ENCODE results near the gene BEAN1. TPM values are rescaled to one million over a fixed set of nuclear protein-coding genes. Genes with fewer than 3 reads are reported as not detected.

Gene BEAN1
- polyA plus RNA-seq, 3 donors = 0.12 to 0.81 TPM; not detected in 1

DNA sequence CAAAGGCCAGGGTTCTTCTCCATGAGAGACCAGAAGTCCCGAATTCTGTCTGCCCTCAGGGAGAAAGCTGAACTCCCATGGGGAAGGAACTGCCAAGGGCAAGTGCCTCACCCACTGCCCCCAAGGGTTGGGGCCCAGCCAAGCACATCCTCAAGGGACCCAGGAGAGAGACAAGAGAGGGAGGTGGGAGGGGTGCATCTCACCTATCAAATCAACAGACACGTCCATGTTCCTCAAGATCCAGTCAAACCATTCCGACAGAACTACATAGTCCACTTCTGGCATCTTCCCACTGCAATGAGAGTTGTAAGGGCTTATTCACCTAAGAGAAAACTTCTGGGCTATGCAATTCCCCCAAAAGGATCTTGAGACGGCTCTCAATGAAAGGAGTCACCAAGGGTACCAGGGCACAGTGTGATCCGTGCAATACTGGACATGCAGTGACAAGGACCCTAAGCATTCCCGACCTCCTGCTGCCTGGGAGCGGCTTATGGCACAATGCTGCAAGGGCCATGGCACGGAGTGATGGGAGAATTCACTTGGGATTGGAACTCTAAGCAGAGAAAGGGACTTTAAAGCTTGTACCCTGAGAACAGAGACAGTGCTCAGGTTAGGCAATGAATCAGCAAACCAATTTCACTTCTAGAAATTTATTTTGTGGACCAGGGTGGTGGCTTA is 90.6 kb downstream of the BEAN1 start:
- peaks cover 88 to 91% of the 10 kb centered on the region in 2 donors for H3K4me1 ChIP-seq (ENCODE audit: control insufficient read depth in 1 of 2, insufficient read depth in 2 of 2, low read length in 2 of 2)
- H4K20me1 ChIP-seq (ENCODE audit: insufficient read depth, low read length) = no peaks in the 10 kb centered on the region
- H3K4me3 Mint-ChIP-seq = peak overlapping the region; percentile 81 to 93
- H3K36me3 ChIP-seq (replicated peaks in 1 of 2; ENCODE audit: control insufficient read depth in 1 of 2, insufficient read depth in 2 of 2, low read length in 2 of 2) = peaks cover 3 to 12% of the 10 kb centered on the region in 2 donors
- H3K9me3 Mint-ChIP-seq = no peaks in the 10 kb centered on the region
- no peak for TF ChIP-seq CTCF (IDR thresholded peaks at IDR 0.05)
- peaks cover 48 to 80% of the 10 kb centered on the region in 2 donors for H3K36me3 Mint-ChIP-seq
- H3K27ac Mint-ChIP-seq = peak overlapping the region; percentile 99 to 100 (median 100)
- H3K9ac ChIP-seq (ENCODE audit: insufficient read depth, low read length, poor library complexity, severe bottlenecking) = peak overlapping the region; percentile 84
- H3K4me1 Mint-ChIP-seq = peaks cover 92% of the 10 kb centered on the region
- no peak overlapping the region for H2AFZ ChIP-seq (ENCODE audit: insufficient read depth, low read depth, low read length, poor library complexity, severe bottlenecking)
- intact Hi-C loops (cut with micrococcal nuclease) = loop anchor here (2.0 to 10.0 kb wide), 4 partner anchors 35 to 313 kb away; partner anchors contain the start of genes CKLF (in 2 of the 2) and TK2 (in 1 of the 2)
- DNase-seq = peak in 1 of 3 donors; percentile 39
- peaks cover 32% of the 10 kb centered on the region for H3K79me2 ChIP-seq (ENCODE audit: insufficient read depth, low read length)
- WGBS (ENCODE audit: insufficient coverage) = 85% methylated on average over 4 of the region's 8 CpGs
- peak overlapping the region; percentile 99 for H3K27ac ChIP-seq (ENCODE audit: low read depth in 1 of 2, low read length in 2 of 2)
- H3K27me3 ChIP-seq (ENCODE audit: control insufficient read depth in 2 of 2, insufficient read depth in 2 of 2, low read length in 2 of 2) = no peaks in the 10 kb centered on the region
- H3K4me2 ChIP-seq (replicated peaks; ENCODE audit: extremely low read depth, low read length, poor library complexity, severe bottlenecking) = peak overlapping the region; percentile 78
- H3K27me3 Mint-ChIP-seq (ENCODE audit: low read depth in 3 of 3) = peaks cover 0 to 2% (median under 1%) of the 10 kb centered on the region in 3 donors
- no peaks in the 10 kb centered on the region for H3K9me3 ChIP-seq (replicated peaks in 1 of 2; ENCODE audit: control insufficient read depth in 1 of 2, insufficient read depth in 1 of 2, low read length in 2 of 2)
- H3K4me3 ChIP-seq (replicated peaks in 1 of 3; ENCODE audit: low read depth in 2 of 3, low read length in 3 of 3) = peak overlapping the region; percentile 24 to 68 (median 41)

DNA sequence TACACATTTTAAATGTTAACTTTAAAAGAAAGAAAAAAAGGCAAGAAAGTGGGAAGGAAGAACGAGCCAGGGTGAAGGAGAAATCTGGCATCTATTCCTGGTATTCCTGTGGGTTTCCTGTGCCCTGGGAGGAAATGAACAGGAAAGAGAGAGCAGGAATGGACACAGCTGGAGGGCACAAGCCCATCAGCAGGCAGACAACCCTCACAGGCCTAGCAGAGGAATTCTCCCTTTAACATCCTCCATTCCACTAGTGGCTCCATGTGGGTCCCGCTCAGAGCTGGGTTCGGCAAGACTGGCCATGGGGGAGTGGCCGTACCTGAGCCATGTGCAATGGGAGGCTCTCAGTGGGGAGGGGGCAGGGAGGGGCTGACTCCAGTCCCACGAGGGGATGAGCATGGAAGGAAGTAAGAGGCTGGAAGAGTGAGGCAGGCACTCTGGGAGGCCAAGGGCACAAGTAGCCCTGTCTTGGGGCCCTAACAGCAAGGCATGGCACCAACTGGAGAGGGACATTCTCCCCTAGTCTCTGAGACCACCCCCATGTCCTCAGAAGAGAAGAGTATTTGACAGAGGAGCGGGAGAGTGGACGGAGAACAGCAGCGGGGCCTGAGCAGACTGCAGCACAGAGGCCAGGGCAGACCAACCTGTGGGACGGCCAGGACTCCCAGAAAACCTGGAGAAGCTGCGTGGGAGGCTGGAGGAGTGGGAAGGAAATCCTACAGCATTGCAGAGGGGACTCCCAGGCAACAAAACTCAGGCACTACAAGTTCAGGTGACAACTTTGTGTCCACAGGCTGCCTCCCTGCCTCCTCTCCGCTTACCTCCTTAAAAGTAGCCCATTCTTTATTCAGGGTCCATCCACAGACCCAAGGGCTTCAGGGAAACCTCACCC is 92.6 kb downstream of the BEAN1 start:
- Histone ChIP-seq H3K79me2 (ENCODE audit: insufficient read depth, low read length) (peaks cover 32% of the 10 kb centered on the region), H4K20me1 (ENCODE audit: insufficient read depth, low read length) (no peaks in the 10 kb centered on the region), H3K4me3 (replicated peaks in 1 of 3; ENCODE audit: low read depth in 2 of 3, low read length in 3 of 3) (peak overlapping the region in 1 of 3 experiments; percentile 54), H3K9ac (ENCODE audit: insufficient read depth, low read length, poor library complexity, severe bottlenecking) (peak overlapping the region; percentile 73), H3K36me3 (replicated peaks in 1 of 2; ENCODE audit: control insufficient read depth in 1 of 2, insufficient read depth in 2 of 2, low read length in 2 of 2) (no peaks in the 10 kb centered on the region), H3K27ac (ENCODE audit: low read depth in 1 of 2, low read length in 2 of 2) (peak overlapping the region; percentile 99), H3K4me1 (ENCODE audit: control insufficient read depth in 1 of 2, insufficient read depth in 2 of 2, low read length in 2 of 2) (peaks cover 97 to 98% of the 10 kb centered on the region in 2 donors), H3K4me2 (replicated peaks; ENCODE audit: extremely low read depth, low read length, poor library complexity, severe bottlenecking) (peak overlapping the region; percentile 58), H3K27me3 (ENCODE audit: control insufficient read depth in 2 of 2, insufficient read depth in 2 of 2, low read length in 2 of 2) (no peaks in the 10 kb centered on the region), H3K9me3 (replicated peaks in 1 of 2; ENCODE audit: control insufficient read depth in 1 of 2, insufficient read depth in 1 of 2, low read length in 2 of 2) (no peaks in the 10 kb centered on the region), H2AFZ (ENCODE audit: insufficient read depth, low read depth, low read length, poor library complexity, severe bottlenecking) (no peak overlapping the region)
- Mint-ChIP-seq H3K27me3 (ENCODE audit: low read depth in 3 of 3) (peaks cover 0 to 2% (median 2%) of the 10 kb centered on the region in 3 donors), H3K9me3 (no peaks in the 10 kb centered on the region), H3K27ac (peak overlapping the region; percentile 99 to 100 (median 100)), H3K4me1 (peaks cover 100% of the 10 kb centered on the region), H3K36me3 (peaks cover 35 to 66% of the 10 kb centered on the region in 2 donors), H3K4me3 (peak overlapping the region; percentile 31 to 71)
- WGBS (ENCODE audit: insufficient coverage) = 67% methylated on average over 4 of the region's 11 CpGs
- intact Hi-C loops (cut with micrococcal nuclease) = loop anchor here (5.0 to 10.0 kb wide), 4 partner anchors 33 to 1565 kb away; partner anchors contain the start of genes CKLF (in 1 of the 2), NFATC3 (in 1 of the 2) and TK2 (in 1 of the 2)
- no peak for TF ChIP-seq CTCF (IDR thresholded peaks at IDR 0.05)
- DNase-seq = peak in 1 of 3 donors; percentile 2
